A172 (cell line): ENCODE data around the gene UBE2N. TPM values are rescaled to one million over a fixed set of nuclear protein-coding genes. Genes with fewer than 3 reads are reported as not detected.

ENCODE experiments used
- DNase-seq: peaks from one replicate; pipeline ENCODE4 v3.0.0-alpha.2; 2015; ENCODE audit warnings: low spot score
- total RNA-seq: library from RNA; depleted of rRNA; stranded (reverse); fragments of >200 nt; shearing (Covaris generic); gene quantifications from 2 replicates; pipeline ENCODE4 v1.2.3, GENCODE V29; 2014; rRNA removed

Gene UBE2N
- 89.7 and 96.3 TPM in 2 replicates for total RNA-seq

- DNase-seq: peak; percentile 86
Measured at GRCh38 chr12:93441617-93442410, at the start of gene UBE2N. TSS of gene UBE2N (minus strand) at chr12:93441947. CDS start at chr12:93441884, 63 bp downstream.

- peak; percentile 70 for DNase-seq
Measured at GRCh38 chr12:93484315-93484981, 42.7 kb upstream of the UBE2N start.

- DNase-seq: no peak
Measured at GRCh38 chr12:93483151-93483807, 41.5 kb upstream of the UBE2N start.

- DNase-seq: no peak
Measured at GRCh38 chr12:93482721-93483120, 41.0 kb upstream of the UBE2N start.

- no peak for DNase-seq
Measured at GRCh38 chr12:93476555-93476954, 34.8 kb upstream of the UBE2N start.

GRCh38 chr12:93469386-93469785 lies 27.6 kb upstream of the UBE2N start:
- no peak for DNase-seq

GRCh38 chr12:93468008-93468371 lies 26.2 kb upstream of the UBE2N start:
- DNase-seq: no peak

GRCh38 chr12:93467351-93468007 lies 25.7 kb upstream of the UBE2N start, which contains the start of gene MRPL42:
TSS of gene MRPL42 (plus strand) at chr12:93467514. CDS start at chr12:93469286, 1,772 bp downstream.
- DNase-seq: peak; percentile 76

- DNase-seq: no peak
Measured at GRCh38 chr12:93466625-93467350, 25.0 kb upstream of the UBE2N start.

- no peak for DNase-seq
Measured at GRCh38 chr12:93465841-93466240, 24.1 kb upstream of the UBE2N start.

- DNase-seq: no peak
Measured at GRCh38 chr12:93461503-93461902, 19.8 kb upstream of the UBE2N start.

- DNase-seq: no peak
Measured at GRCh38 chr12:93460902-93461301, 19.2 kb upstream of the UBE2N start.

- DNase-seq: no peak
Measured at GRCh38 chr12:93460003-93460402, 18.3 kb upstream of the UBE2N start.

- DNase-seq: no peak
Measured at GRCh38 chr12:93459097-93459496, 17.4 kb upstream of the UBE2N start.

- no peak for DNase-seq
Measured at GRCh38 chr12:93456077-93456476, 14.3 kb upstream of the UBE2N start.

- no peak for DNase-seq
Measured at GRCh38 chr12:93453633-93454032, 11.9 kb upstream of the UBE2N start.

GRCh38 chr12:93451423-93452158 lies 9.8 kb upstream of the UBE2N start:
- DNase-seq: no peak

- DNase-seq: no peak
Measured at GRCh38 chr12:93449277-93449676, 7.5 kb upstream of the UBE2N start.

- no peak for DNase-seq
Measured at GRCh38 chr12:93448796-93449195, 7.0 kb upstream of the UBE2N start.

GRCh38 chr12:93447555-93448290 lies 6.0 kb upstream of the UBE2N start:
- DNase-seq: no peak
